LNCaP clone FGC (cell line): ENCODE results near the gene PI4K2A.

Experiments used
- DNase-seq: peaks from one replicate; pipeline ENCODE4 v3.0.0-alpha.2; 2011; ENCODE audit warnings: low read depth
- H3K4me3 ChIP-seq: 2 replicates; pipeline ENCODE4 v1.5.1; 2011; ENCODE audit warnings: mild to moderate bottlenecking, low read depth, low read length, control low read depth
- CTCF ChIP-seq: IDR thresholded peaks from 2 replicates; pipeline ENCODE4 v1.5.1; 2012; ENCODE audit warnings: mild to moderate bottlenecking; ENCODE audit not compliant: control insufficient read depth, insufficient read depth; ENCODE audit errors: extremely low read depth

PI4K2A gene

GRCh38 chr10:97701438-97702069, 61.1 kb downstream of the PI4K2A start:
- DNase-seq, result no peak
- H3K4me3 ChIP-seq, result no peak overlapping the region
- peak; percentile 94 for TF ChIP-seq CTCF

- no peak for TF ChIP-seq CTCF
- no peak for DNase-seq
- no peak overlapping the region for H3K4me3 ChIP-seq
Observed at GRCh38 chr10:97703398-97704067, 63.1 kb downstream of the PI4K2A start.

GRCh38 chr10:97704341-97704740, 63.9 kb downstream of the PI4K2A start:
- no peak for DNase-seq
- no peak overlapping the region for H3K4me3 ChIP-seq
- TF ChIP-seq CTCF, result no peak

DNA sequence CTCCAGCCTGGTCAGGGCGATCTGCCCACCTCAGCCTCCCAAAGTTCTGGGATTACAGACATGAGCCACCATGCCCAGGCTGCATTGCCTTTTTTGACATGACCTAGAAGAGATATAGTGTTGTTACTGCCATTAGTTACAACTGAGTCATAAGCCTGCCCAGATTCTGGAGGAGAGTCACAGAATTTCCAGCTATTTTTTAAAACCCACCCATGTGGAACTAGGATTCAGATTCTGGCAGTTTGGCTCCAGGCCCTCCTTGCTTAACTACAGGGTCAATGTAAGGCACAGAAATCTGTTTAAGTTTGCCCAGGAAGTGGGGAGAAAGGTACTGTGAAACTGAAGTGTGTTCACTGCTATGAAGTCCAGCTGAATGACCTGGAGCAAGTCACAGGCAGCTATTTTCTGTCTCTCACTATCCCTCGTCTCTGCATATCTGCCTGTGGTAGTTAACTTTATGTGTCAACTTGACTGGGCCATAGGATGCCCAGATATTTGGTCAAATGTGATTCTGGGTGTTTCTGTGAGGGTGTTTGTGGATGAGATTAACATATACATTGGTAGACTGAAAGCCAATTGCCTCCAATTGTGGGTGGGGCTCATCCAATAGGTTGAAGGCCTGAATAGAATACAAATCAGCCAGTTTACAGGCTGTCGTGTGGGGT, 64.7 kb downstream of the PI4K2A start:
- no peak for TF ChIP-seq CTCF
- H3K4me3 ChIP-seq, result no peak overlapping the region
- no peak for DNase-seq

DNA sequence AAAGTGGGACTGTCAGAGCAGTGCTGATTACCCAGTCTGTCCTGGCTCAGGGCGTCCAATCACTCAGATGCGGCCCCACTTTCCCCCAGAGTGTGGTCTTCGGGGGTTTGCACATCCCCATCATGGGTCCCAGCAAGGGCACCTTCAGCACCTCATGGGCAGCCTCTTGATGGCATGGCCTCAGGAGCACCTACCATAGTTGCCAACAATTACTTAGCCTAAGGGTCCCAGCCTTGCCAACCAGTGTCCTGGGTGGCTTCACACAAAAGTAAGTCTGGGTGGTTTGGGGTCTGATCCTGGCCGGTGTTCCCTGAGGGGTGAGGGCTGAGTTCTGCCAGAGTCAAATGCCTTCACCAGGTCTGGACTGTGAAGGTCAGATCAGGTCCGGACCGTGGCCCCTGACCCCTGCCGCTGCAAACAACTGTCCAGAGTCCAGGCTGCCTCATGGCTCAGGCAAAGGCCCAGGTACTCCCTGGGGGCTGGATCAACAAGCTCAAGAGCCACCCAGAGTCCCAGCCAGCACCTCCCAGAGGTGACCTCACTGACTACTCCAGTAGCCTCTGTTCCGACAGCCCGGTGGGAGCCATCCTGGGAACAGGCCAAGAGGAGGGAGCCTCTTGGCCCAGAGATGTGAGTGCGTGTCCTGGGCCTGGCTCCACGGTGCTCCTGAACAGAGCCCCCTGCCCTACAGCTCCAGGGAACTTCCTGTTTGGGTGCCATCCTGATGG, 66.8 kb downstream of the PI4K2A start:
- no peak for TF ChIP-seq CTCF
- no peak for DNase-seq
- no peak overlapping the region for H3K4me3 ChIP-seq

DNA sequence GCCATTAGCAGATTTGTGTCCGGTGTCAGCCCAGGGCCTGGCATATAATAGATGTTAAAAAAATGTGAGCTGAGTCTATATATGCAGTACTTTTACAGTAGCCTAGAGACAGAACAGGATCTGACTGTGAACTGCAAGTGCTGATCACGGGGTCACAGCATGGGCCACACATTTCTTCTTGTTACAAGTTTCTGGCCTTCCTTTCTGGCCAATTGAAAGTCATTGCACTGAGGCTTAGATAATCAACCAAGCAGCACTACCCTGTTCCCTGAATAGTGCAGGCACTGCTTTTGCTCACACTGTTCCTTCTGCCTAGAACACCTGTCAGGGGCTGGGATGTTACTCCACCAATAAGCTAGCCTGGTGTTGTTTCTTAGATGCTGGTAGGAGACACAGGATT, 67.7 kb downstream of the PI4K2A start:
- DNase-seq, result no peak
- TF ChIP-seq CTCF, result no peak
- no peak overlapping the region for H3K4me3 ChIP-seq
